NCI-H1417 (cell line): ENCODE results near the gene LRBA.
"Not testable (repeated sequence)": the region's sequence is repeated elsewhere in the genome, so short reads cannot be mapped to it uniquely, and the experiment has no call there.

Source experiments
- DNase-seq, 3 experiments: peaks; one replicate each; lab custom pipeline; 2025; lab: John Stamatoyannopoulos, UW

Gene LRBA

GRCh38 chr4:151021637-151022334 is 6.7 kb upstream of the LRBA start:
- DNase-seq, result no peak

- DNase-seq, result peak; percentile 84 to 99 (median 97)
Measured at GRCh38 chr4:151015459-151016347, 619 bp upstream of the LRBA start.

- no peak for DNase-seq
Measured at GRCh38 chr4:151013944-151014343, 1.1 kb downstream of the LRBA start.

GRCh38 chr4:151013491-151013890 is 1.6 kb downstream of the LRBA start:
- DNase-seq, result no peak

GRCh38 chr4:151012820-151013219 is 2.3 kb downstream of the LRBA start:
- peak in 1 of 3 experiments; percentile 31 for DNase-seq

GRCh38 chr4:151012376-151012775 is 2.7 kb downstream of the LRBA start:
- no peak for DNase-seq

GRCh38 chr4:151004222-151004621 is 10.9 kb downstream of the LRBA start:
- no peak for DNase-seq

GRCh38 chr4:151000747-151001429 is 14.2 kb downstream of the LRBA start:
- DNase-seq, result no peak

- no peak for DNase-seq
Measured at GRCh38 chr4:150999086-150999485, 16.0 kb downstream of the LRBA start.

- DNase-seq, result no peak
Measured at GRCh38 chr4:150997141-150997540, 17.9 kb downstream of the LRBA start.

- no peak for DNase-seq
Measured at GRCh38 chr4:150994721-150995120, 20.4 kb downstream of the LRBA start.

- DNase-seq, result not testable (repeated sequence)
Measured at GRCh38 chr4:150993577-150993976, 21.5 kb downstream of the LRBA start.

- DNase-seq, result no peak
Measured at GRCh38 chr4:150990993-150991392, 24.1 kb downstream of the LRBA start.

- DNase-seq, result no peak
Measured at GRCh38 chr4:150990250-150990649, 24.8 kb downstream of the LRBA start.

- DNase-seq, result no peak
Measured at GRCh38 chr4:150988238-150988637, 26.8 kb downstream of the LRBA start.

GRCh38 chr4:150987204-150987603 is 27.9 kb downstream of the LRBA start:
- no peak for DNase-seq

- DNase-seq, result no peak
Measured at GRCh38 chr4:150986085-150986484, 29.0 kb downstream of the LRBA start.

- no peak for DNase-seq
Measured at GRCh38 chr4:150983851-150984250, 31.2 kb downstream of the LRBA start.

- DNase-seq, result no peak
Measured at GRCh38 chr4:150982557-150983233, 32.4 kb downstream of the LRBA start.

GRCh38 chr4:150978738-150979575 is 36.1 kb downstream of the LRBA start:
- DNase-seq, result no peak

- DNase-seq, result no peak
Measured at GRCh38 chr4:150976478-150977118, 38.5 kb downstream of the LRBA start.
